ENCODE data around the gene ACER2.

The ACER2 gene

GRCh38 chr9:19498015-19498414 lies 89.2 kb downstream of the ACER2 start:
- H3K27ac ChIP-seq = no peak overlapping the region

More at GRCh38 chr9:19498015-19498414, 89.2 kb downstream of the ACER2 start:
- Histone ChIP-seq H3K36me3 (no peaks in the 10 kb centered on the region), H3K27me3 (no peaks in the 10 kb centered on the region), H3K9me3 (peaks cover 0 to 4% (median 0%) of the 10 kb centered on the region in 3 donors), H3K4me1 (peaks cover 0 to 7% (median 5%) of the 10 kb centered on the region in 4 donors), H3K4me3 (no peak overlapping the region)
- TF ChIP-seq, protein P1, sequence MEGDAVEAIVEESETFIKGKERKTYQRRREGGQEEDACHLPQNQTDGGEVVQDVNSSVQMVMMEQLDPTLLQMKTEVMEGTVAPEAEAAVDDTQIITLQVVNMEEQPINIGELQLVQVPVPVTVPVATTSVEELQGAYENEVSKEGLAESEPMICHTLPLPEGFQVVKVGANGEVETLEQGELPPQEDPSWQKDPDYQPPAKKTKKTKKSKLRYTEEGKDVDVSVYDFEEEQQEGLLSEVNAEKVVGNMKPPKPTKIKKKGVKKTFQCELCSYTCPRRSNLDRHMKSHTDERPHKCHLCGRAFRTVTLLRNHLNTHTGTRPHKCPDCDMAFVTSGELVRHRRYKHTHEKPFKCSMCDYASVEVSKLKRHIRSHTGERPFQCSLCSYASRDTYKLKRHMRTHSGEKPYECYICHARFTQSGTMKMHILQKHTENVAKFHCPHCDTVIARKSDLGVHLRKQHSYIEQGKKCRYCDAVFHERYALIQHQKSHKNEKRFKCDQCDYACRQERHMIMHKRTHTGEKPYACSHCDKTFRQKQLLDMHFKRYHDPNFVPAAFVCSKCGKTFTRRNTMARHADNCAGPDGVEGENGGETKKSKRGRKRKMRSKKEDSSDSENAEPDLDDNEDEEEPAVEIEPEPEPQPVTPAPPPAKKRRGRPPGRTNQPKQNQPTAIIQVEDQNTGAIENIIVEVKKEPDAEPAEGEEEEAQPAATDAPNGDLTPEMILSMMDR (IDR thresholded peaks at IDR 0.05) = no peak
- no peak for DNase-seq
- intact Hi-C loops (cut with DNase I; ENCODE audit: low total_unique reads) = no loop called here

Measured in tibial artery (tissue), 4 donors.